Stomach (tissue), 4 donors: ENCODE measurements around the gene IL20RA.

ENCODE experiments used
- EP300 ChIP-seq: sonication (generic); formaldehyde crosslinking; IDR thresholded peaks from one replicate; pipeline ENCODE4 v1.6.1; 2017; ENCODE audit warnings: antibody characterized with exemption
- TF ChIP-seq, protein P1 (sequence below), 7 experiments: fragments of 450-650 bp in 4 of 7; fragments of 200-600 bp in 3 of 7; sonication (generic) in 3 of 7; IDR thresholded peaks; one replicate each; pipeline ENCODE4 v1.5.1; 2016 to 2019; ENCODE audit warnings: antibody characterized with exemption in 7 of 7, control low read depth in 2 of 7, mild to moderate bottlenecking in 1 of 7

GRCh38 chr6:136983687-136984086 lies 61.1 kb downstream of the IL20RA start:
- TF ChIP-seq, protein P1, sequence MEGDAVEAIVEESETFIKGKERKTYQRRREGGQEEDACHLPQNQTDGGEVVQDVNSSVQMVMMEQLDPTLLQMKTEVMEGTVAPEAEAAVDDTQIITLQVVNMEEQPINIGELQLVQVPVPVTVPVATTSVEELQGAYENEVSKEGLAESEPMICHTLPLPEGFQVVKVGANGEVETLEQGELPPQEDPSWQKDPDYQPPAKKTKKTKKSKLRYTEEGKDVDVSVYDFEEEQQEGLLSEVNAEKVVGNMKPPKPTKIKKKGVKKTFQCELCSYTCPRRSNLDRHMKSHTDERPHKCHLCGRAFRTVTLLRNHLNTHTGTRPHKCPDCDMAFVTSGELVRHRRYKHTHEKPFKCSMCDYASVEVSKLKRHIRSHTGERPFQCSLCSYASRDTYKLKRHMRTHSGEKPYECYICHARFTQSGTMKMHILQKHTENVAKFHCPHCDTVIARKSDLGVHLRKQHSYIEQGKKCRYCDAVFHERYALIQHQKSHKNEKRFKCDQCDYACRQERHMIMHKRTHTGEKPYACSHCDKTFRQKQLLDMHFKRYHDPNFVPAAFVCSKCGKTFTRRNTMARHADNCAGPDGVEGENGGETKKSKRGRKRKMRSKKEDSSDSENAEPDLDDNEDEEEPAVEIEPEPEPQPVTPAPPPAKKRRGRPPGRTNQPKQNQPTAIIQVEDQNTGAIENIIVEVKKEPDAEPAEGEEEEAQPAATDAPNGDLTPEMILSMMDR (IDR thresholded peaks at IDR 0.05): no peak
- TF ChIP-seq EP300: no peak
